HG03280 (cell line): ENCODE results near the gene RASAL1.

Source experiments
- ATAC-seq: cut with Tn5 transposase; IDR thresholded peaks from one replicate; pipeline ENCODE4 v1.9.1; 2021; ENCODE audit warnings: mild to moderate bottlenecking, moderate library complexity; ENCODE audit not compliant: unreplicated experiment

Gene RASAL1

DNA sequence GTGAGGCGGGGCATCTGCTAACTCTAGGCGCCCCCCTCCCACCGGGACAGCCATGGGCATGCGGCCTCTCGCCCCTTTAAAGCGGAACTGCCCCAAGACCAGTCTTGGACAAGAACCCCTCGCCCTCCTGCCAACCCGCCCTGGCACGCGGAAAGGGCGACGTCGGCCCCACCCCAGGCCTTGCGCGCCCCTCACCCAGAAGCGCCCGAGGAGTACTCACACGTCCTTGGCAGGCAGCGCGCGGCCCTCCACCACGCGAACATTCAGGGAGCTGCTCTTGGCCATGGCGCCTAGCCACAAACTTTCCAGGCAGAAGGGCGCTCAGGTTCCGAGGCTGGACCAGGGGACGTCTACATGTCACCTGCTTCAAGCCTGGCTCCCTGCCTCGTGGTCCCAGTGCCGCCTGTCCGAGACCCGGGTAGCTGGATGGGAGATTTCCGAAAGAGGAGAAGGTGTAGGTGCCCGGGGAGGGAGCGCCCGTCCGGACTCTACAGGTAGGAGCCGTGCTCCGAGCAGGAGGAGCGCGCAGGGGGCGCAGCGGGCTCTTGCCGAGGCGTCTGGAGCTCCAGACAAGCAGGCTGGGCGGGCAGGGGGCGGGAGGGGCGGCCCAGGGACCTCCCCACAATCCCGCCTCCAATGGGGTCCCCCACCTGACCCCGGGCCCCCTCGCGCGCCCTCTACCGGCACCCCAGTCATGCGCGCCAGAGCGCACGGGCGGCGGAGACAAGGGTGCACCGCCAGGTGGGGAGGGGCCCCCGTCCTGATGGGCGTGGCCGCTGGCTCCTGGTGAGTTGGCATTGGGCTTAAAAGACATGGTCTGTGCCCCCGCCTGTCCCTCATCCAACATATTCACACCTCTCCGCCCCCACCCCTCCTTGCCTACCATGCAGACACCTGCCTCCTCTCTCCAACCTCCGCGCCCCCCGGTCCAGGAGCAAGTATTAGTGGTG is at the start of gene RASAL1:
Gene RASAL1, minus strand, starts transcription at position 584 of the 950 bp plus-strand sequence. Its CDS starts 299 bp downstream, at position 285.
- ATAC-seq: peak; percentile 47

GRCh38 chr12:113184900-113185179 is 49.3 kb upstream of the RASAL1 start:
- peak; percentile 86 for ATAC-seq

DNA sequence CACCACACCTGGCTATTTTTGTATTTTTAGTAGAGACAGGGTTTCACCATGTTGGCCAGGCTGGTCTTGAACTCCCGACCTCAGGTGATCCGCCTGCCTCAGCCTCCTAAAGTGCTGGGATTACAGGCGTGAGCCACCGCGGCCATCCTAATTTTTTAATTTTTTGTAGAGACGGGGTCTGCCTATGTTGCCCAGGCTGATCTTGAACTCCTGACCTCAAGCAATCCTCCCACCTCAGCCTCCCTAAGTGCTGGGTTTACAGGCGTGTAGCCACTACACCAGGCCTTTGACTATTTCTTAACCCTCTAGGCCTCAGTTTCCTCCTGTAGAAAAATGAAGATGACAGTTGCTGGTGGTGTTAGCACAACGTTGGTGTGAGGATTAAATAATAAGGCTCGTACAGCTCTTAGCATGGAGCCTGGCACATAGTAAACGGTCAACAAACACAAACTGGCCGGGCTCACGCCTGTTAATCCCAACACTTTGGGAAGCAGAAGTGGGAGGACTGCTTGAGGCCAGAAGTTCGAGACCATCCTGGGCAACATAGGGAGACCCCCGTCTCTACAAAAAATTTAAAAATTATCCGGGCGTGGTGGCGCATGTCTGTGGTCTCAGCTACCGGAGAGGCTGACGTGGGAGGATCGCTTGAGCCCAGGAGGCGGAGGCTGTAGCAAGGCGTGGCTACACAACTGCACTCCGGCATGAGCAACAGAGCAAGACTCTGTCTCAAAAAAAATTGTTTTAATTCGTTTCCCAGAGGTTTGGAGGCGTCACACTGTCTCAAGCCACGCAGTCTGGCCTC is 48.7 kb upstream of the RASAL1 start:
- ATAC-seq: peak; percentile 47

GRCh38 chr12:113183030-113183589 is 47.5 kb upstream of the RASAL1 start:
- no peak for ATAC-seq

- ATAC-seq: no peak
Observed at GRCh38 chr12:113181975-113182374, 46.4 kb upstream of the RASAL1 start.

DNA sequence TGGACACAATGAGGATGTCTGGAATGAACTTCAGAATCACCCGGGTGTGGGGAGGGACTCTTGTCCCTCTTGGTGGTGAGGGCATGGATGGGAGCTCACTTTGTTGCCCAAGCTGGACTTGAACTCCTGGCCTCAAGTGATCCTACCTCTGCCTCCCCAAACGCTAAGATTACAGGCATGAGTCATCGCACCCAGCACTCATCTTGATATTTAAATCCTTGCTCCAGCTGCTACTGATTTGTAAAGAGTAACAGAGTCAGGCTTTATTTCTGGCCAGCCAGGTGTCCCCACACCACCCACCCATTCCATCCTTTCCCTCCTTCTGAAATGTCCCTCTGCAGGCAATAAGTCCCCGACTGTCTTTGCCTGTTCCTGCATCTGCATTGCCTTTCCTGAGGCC is 44.8 kb upstream of the RASAL1 start:
- ATAC-seq: no peak

DNA sequence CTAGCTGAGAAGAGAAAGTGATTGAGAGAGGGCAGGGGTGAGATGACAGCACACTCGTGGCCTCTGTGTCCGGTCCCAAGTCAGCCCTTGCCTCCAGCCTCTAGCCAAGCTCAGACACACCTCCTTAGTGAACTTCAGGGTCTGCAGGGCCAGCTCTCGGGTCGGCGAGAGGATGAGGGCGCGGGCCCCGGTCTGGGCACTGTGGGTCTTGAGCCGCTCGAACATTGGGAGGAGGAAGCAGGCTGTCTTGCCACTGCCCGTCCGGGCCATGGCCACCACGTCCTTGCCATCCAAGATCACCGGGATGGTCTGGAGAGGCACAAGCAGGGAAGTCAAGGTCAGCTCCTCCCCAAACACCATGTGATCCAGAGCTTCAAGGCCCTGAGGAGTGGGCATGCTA is 43.5 kb upstream of the RASAL1 start:
- ATAC-seq: no peak

- no peak for ATAC-seq
Observed at GRCh38 chr12:113174461-113175384, 39.2 kb upstream of the RASAL1 start.

DNA sequence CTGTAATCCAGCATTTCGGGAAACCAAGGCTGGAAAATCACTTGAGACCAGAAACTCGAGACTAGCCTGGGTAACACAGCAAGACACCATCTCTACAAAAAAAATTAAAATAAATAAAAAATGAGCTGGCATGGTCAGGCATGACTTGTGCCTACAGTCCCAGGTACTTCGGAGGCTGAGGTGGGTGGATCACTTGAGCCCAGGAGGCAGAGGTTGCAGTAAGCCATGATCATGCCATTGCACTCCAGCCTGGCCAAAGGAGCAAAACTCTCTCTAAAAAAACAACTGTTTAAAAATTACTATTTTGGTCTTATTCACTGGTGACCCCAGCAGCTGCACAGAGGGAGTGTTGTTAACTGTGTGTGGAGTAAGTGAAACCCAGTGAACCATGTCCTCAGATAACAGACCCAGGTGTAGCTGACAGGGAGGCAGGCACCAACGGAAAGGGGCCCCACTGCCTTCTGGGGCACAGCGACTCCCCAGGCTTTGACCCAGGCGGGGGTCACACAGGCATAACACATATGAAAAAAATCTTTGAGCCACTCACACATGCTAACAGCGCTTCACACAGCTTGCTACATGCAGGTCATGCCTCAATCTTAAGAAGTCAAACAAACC is 37.6 kb upstream of the RASAL1 start:
- ATAC-seq: no peak

GRCh38 chr12:113172185-113172584 is 36.6 kb upstream of the RASAL1 start:
- ATAC-seq: no peak

- ATAC-seq: no peak
Observed at GRCh38 chr12:113171543-113171942, 36.0 kb upstream of the RASAL1 start.

- ATAC-seq: no peak
Observed at GRCh38 chr12:113170926-113171325, 35.4 kb upstream of the RASAL1 start.

GRCh38 chr12:113170457-113170856 is 34.9 kb upstream of the RASAL1 start:
- no peak for ATAC-seq

DNA sequence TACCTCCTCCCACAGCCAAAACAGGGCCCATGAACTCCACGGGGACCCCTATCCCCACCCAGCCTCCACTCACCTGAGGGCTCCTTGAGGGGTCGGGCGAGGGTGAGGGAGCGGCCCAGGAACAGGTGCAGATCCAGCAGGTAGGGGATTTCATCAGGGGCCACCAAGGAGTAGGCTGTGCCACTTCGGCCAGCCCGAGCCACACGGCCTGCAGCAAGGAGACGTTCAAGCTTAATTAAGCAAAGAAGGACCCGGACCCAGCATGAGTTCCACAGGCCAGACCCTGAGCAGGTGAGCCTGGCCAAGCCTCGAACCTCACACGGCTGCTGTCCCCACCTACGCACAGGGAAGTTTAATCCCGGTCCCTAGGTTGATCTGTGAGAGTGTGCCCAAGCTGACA is 34.1 kb upstream of the RASAL1 start:
- no peak for ATAC-seq

- no peak for ATAC-seq
Observed at GRCh38 chr12:113167868-113168267, 32.3 kb upstream of the RASAL1 start.

GRCh38 chr12:113165521-113166450 is 30.2 kb upstream of the RASAL1 start:
- no peak for ATAC-seq

- ATAC-seq: no peak
Observed at GRCh38 chr12:113164014-113164413, 28.5 kb upstream of the RASAL1 start.

- no peak for ATAC-seq
Observed at GRCh38 chr12:113163030-113163360, 27.4 kb upstream of the RASAL1 start.
